Lung (tissue), 12 donors: ENCODE results near the gene MFAP4. TPM values are rescaled to one million over a fixed set of nuclear protein-coding genes. Genes with fewer than 3 reads are reported as not detected.
A peak's percentile ranks its signal among the peaks of the same experiment; 100 is the strongest.

Experiments used
- ATAC-seq: fragments of 200-7000 bp; cut with Tn5 transposase; one replicate; pipeline ENCODE4 v1.9.1; 2020; ENCODE audit warnings: moderate number of reproducible peaks; ENCODE audit not compliant: insufficient read depth, low FRiP score
- DNase-seq, 3 donors: peaks; one replicate each; pipeline ENCODE4 v3.0.0-alpha.2; 2013 to 2017
- H3K27ac ChIP-seq, 2 donors: one replicate each; pipeline ENCODE4 v1.5.1; 2013; ENCODE audit warnings: mild to moderate bottlenecking in 2 of 2, moderate library complexity in 2 of 2, control low read depth in 1 of 2, inconsistent platforms in 1 of 2, low read depth in 1 of 2, low read length in 1 of 2
- H3K27me3 ChIP-seq, 3 donors: one replicate each; pipeline ENCODE4 v1.5.1; 2013; ENCODE audit warnings: low read length in 2 of 3; ENCODE audit not compliant: control insufficient read depth in 3 of 3, insufficient read depth in 3 of 3
- H3K36me3 ChIP-seq, 4 donors: one replicate each; pipeline ENCODE4 v1.5.1; 2013; ENCODE audit warnings: low read length in 4 of 4, mild to moderate bottlenecking in 1 of 4, moderate library complexity in 1 of 4; ENCODE audit not compliant: control insufficient read depth in 4 of 4, insufficient read depth in 4 of 4
- H3K4me1 ChIP-seq, 5 donors: one replicate each; pipeline ENCODE4 v1.5.1; 2013; ENCODE audit warnings: low read length in 5 of 5, mild to moderate bottlenecking in 2 of 5, moderate library complexity in 1 of 5; ENCODE audit not compliant: control insufficient read depth in 5 of 5, insufficient read depth in 5 of 5
- H3K4me3 ChIP-seq: one replicate; pipeline ENCODE4 v1.5.1; 2013; ENCODE audit warnings: mild to moderate bottlenecking, control low read depth, moderate library complexity
- H3K9ac ChIP-seq, 2 donors: one replicate each; pipeline ENCODE4 v1.5.1; 2013; ENCODE audit warnings: low read length in 2 of 2, control low read depth in 1 of 2; ENCODE audit not compliant: insufficient read depth in 1 of 2
- H3K9me3 ChIP-seq, 4 donors: one replicate each; pipeline ENCODE4 v1.5.1; 2013; ENCODE audit warnings: low read length in 3 of 4, mild to moderate bottlenecking in 1 of 4, moderate library complexity in 1 of 4; ENCODE audit not compliant: control insufficient read depth in 4 of 4, insufficient read depth in 3 of 4
- WGBS, 2 donors: extraction: QIAGEN DNeasy Blood & Tissue Kit; methylation state at CpG; one replicate each; pipeline ENCODE4 v1.1.7; 2013; 5-methylcytosine and 5-hydroxymethylcytosine counted together
- polyA plus RNA-seq, 2 donors: library from polyadenylated mRNA; stranded (reverse); fragments of 200-250 nt; gene quantifications; one replicate each; pipeline ENCODE4 v1.2.1, GENCODE V29; 2013
- total RNA-seq, 2 donors: library from RNA; depleted of rRNA in 1 of 2; stranded (reverse); fragments of >200 nt in 1 of 2; gene quantifications; one replicate each; pipeline ENCODE4 v1.2.1, GENCODE V29; 2014 to 2021
- TF ChIP-seq, protein P1 (sequence below): IDR thresholded peaks from 2 replicates; pipeline ENCODE4 v1.5.1; 2012; ENCODE audit warnings: mild to moderate bottlenecking; ENCODE audit errors: control extremely low read depth, extremely low read depth
- donor health status: control.
- donor health status: control.
- donor health status: Bipolar disorder and iron deficiency.
- donor health status: healthy.
- donor health status: DM: yes; HTN: yes; CAD: no.

MFAP4 gene
- total and polyA plus RNA-seq, 4 donors = 45.7 to 156 (median 92.2) TPM

DNA sequence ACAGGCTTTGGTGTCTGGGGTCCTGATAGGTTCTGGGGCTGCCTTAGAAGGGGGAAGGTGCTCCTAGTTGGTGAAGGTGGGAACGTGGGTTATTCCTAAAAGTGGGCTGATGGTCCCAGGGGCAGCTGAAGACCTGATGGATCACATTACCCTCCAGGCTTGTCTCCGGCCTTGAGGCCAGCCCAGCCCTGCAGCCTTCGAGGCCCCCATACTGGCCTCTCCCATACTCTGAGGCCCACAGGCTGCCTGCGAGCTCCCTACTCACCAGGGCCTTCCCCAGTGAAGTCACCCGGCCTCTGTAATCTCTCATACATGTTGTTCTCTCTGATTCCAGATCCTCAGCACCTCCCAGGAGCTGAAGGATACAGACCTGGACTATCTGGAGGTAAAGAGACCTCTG is 26.8 kb upstream of the MFAP4 start:
- ATAC-seq = no peak
- WGBS, 2 donors = 88 to 89% methylated on average over 5 of the region's 5 CpGs
- Histone ChIP-seq H3K27ac (no peak overlapping the region), H3K4me3 (no peak overlapping the region), H3K36me3 (no peaks in the 10 kb centered on the region), H3K4me1 (peaks cover 0 to 16% (median 0%) of the 10 kb centered on the region in 5 donors), H3K27me3 (no peaks in the 10 kb centered on the region), H3K9ac (no peak overlapping the region), H3K9me3 (no peaks in the 10 kb centered on the region)
- no peak for DNase-seq
- TF ChIP-seq, protein P1, sequence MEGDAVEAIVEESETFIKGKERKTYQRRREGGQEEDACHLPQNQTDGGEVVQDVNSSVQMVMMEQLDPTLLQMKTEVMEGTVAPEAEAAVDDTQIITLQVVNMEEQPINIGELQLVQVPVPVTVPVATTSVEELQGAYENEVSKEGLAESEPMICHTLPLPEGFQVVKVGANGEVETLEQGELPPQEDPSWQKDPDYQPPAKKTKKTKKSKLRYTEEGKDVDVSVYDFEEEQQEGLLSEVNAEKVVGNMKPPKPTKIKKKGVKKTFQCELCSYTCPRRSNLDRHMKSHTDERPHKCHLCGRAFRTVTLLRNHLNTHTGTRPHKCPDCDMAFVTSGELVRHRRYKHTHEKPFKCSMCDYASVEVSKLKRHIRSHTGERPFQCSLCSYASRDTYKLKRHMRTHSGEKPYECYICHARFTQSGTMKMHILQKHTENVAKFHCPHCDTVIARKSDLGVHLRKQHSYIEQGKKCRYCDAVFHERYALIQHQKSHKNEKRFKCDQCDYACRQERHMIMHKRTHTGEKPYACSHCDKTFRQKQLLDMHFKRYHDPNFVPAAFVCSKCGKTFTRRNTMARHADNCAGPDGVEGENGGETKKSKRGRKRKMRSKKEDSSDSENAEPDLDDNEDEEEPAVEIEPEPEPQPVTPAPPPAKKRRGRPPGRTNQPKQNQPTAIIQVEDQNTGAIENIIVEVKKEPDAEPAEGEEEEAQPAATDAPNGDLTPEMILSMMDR = no peak

DNA sequence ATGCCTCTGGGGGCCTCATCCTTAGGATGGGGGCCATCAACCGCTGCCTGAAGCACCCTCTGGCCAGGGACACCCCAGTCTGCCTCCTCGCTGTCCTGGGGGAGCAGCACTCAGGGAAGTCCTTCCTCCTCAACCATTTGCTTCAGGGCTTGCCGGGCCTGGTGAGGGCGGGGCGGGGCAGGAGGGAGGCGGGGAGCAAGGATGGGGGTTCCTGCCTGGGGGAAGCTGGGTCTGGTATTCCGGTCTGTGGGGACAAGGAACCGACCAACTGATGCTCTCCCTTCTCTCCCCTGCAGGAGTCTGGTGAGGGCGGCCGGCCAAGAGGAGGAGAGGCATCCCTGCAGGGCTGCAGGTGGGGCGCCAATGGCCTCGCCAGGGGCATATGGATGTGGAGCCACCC is 26.0 kb upstream of the MFAP4 start:
- Histone ChIP-seq H3K27me3 (no peaks in the 10 kb centered on the region), H3K36me3 (no peaks in the 10 kb centered on the region), H3K27ac (no peak overlapping the region), H3K4me3 (no peak overlapping the region), H3K9me3 (no peaks in the 10 kb centered on the region), H3K4me1 (peaks cover 0 to 16% (median 0%) of the 10 kb centered on the region in 5 donors), H3K9ac (no peak overlapping the region)
- ATAC-seq (no peak), DNase-seq (no peak)
- TF ChIP-seq, protein P1 = no peak
- WGBS, 2 donors = 88 to 90% methylated on average over 10 to 12 of the region's 12 CpGs

DNA sequence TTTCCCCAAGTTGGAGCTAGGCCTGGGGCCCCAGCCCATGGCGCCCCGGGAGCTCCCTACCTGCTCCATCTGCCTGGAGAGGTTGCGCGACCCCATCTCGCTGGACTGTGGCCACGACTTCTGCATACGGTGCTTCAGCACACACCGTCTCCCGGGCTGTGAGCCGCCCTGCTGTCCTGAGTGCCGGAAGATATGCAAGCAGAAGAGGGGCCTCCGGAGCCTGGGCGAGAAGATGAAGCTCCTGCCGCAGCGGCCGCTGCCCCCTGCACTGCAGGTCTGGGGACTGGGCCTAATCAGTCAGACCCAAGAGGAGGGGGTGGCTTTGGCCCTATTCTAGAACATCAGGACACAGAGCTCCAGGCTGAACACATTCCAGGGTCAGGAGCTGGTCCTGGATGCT is 25.5 kb upstream of the MFAP4 start:
- Histone ChIP-seq H3K36me3 (no peaks in the 10 kb centered on the region), H3K9ac (no peak overlapping the region), H3K27ac (no peak overlapping the region), H3K27me3 (no peaks in the 10 kb centered on the region), H3K4me3 (no peak overlapping the region), H3K9me3 (no peaks in the 10 kb centered on the region), H3K4me1 (peaks cover 0 to 16% (median 0%) of the 10 kb centered on the region in 5 donors)
- DNase-seq = no peak
- ATAC-seq = no peak
- TF ChIP-seq, protein P1 = no peak
- WGBS, 2 donors = 84 to 87% methylated on average over 16 of the region's 16 CpGs

DNA sequence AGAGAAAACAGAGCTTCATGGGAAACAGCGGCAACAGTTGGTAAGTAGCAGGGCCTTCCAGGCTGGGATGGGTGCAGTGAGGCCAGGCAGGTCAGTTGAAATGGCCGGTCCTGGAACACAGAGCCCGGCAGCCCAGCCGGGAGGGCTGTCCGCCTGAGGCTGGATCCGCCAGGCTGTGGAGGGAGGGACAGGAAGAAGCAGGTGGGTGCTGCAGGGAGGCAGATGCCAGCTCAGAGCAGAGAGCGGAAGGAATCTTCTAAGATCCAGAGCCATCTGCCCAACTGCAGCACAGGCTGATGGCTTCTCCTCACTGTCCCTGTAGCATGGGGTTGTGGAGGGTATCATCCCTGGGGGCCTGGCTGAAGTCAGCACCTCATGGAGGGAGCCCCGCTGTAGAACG is 24.6 kb upstream of the MFAP4 start:
- TF ChIP-seq, protein P1 = no peak
- Histone ChIP-seq H3K27ac (no peak overlapping the region), H3K9ac (no peak overlapping the region), H3K4me3 (no peak overlapping the region), H3K27me3 (no peaks in the 10 kb centered on the region), H3K36me3 (no peaks in the 10 kb centered on the region), H3K9me3 (no peaks in the 10 kb centered on the region), H3K4me1 (peaks cover 0 to 16% (median 0%) of the 10 kb centered on the region in 5 donors)
- ATAC-seq (no peak), DNase-seq (peak in 1 of 3 donors; percentile 38)
- 68 to 74% methylated on average over 9 of the region's 9 CpGs for WGBS, 2 donors
